Esophagus squamous epithelium (tissue), 5 donors: ENCODE data around the gene PPIP5K2. TPM values are rescaled to one million over a fixed set of nuclear protein-coding genes. Genes with fewer than 3 reads are reported as not detected.

Experiments used
- DNase-seq: peaks from one replicate; lab custom pipeline; 2025; lab: John Stamatoyannopoulos, UW
- H3K27ac ChIP-seq, 4 donors: fragments of 200-600 bp; sonication (generic); one replicate each; pipeline ENCODE4 v1.5.1; 2016 to 2019; ENCODE audit warnings: mild to moderate bottlenecking in 1 of 4
- H3K27me3 ChIP-seq, 4 donors: fragments of 200-600 bp; sonication (generic); 1 replicate in 3 of 4; 2 replicates in 1 of 4; pipeline versions ENCODE4 v1.5.1 to v1.6.0; 2017 to 2021; ENCODE audit warnings: antibody characterized with exemption in 1 of 4
- H3K36me3 ChIP-seq, 3 donors: fragments of 200-600 bp; sonication (generic); one replicate each; pipeline ENCODE4 v1.5.1; 2016 to 2019
- H3K4me1 ChIP-seq, 3 donors: fragments of 200-600 bp; sonication (generic); one replicate each; pipeline ENCODE4 v1.5.1; 2017 to 2019
- H3K4me3 ChIP-seq, 4 donors: fragments of 200-600 bp; sonication (generic); 1 replicate in 3 of 4; 2 replicates in 1 of 4; pipeline ENCODE4 v1.5.1; 2016 to 2019; ENCODE audit warnings: mild to moderate bottlenecking in 2 of 4, moderate library complexity in 1 of 4
- H3K9me3 ChIP-seq, 3 donors: fragments of 200-600 bp; sonication (generic); one replicate each; pipeline ENCODE4 v1.5.1; 2016 to 2019
- POLR2A ChIP-seq, 4 donors: fragments of 450-650 bp; IDR thresholded peaks; one replicate each; pipeline ENCODE4 v1.6.1; 2017; ENCODE audit warnings: antibody characterized with exemption in 4 of 4, mild to moderate bottlenecking in 4 of 4, moderate library complexity in 3 of 4
- WGBS, 2 donors: methylation state at CpG; one replicate each; pipeline ENCODE4 v1.1.5; 2018; 5-methylcytosine and 5-hydroxymethylcytosine counted together
- intact Hi-C: fragments of 100-400 bp; cut with DNase I; formaldehyde crosslinking; loops from one replicate; pipeline ENCODE4 v1.15.0; 2022
- total RNA-seq, 4 donors: library from RNA; depleted of rRNA; stranded (reverse); fragments of >200 nt; gene quantifications; one replicate each; pipeline ENCODE4 v1.1.0, GENCODE V29; 2016
- TF ChIP-seq, protein P1 (sequence below), 6 experiments: fragments of 450-650 bp in 4 of 6; fragments of 200-600 bp in 2 of 6; sonication (generic) in 2 of 6; IDR thresholded peaks; one replicate each; pipeline ENCODE4 v1.5.1; 2016 to 2019; ENCODE audit warnings: antibody characterized with exemption in 6 of 6, mild to moderate bottlenecking in 4 of 6, moderate library complexity in 4 of 6
- donor health status: DM: yes; HTN: yes; CAD: no.

The PPIP5K2 gene
- total RNA-seq, 4 donors from 2014 or later, result 11.4 to 36.2 (median 21.8) TPM

DNA sequence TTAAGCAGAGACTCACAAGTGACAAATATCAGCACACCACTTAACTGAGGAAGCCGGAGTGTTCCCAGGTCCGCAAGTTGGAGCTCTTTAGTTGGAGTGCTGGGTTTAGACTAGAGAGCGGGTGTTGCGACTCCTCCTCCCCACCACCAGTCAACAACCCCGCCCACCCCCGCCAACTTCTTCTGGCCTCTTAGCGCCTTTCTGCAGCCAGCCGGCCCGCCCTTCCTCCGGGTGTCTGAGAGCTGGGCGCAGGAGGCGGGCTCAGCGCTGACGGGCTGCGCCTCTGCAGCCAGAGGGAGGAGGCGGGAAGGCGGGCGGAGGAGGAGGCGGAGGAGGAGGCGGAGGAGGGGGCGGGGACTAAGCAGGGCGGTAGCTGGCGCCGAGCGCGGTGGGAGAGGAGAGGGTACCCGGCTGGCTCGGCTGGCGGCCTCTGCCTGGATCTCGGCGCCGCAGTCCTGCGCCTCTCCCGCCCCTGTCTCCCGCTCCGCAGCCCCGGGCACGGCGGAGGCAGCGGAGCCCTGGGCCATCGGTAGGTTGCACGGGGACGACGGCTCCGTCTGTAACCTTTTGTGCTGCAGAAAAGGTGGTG lies 138.4 kb downstream of the PPIP5K2 start, which contains the start of gene MACIR:
Gene MACIR, plus strand, starts transcription at position 396 of the 589 bp plus-strand sequence. CDS start 17,157 bp downstream, outside the sequence.
- H3K4me3 ChIP-seq, result peak within 1 kb of the TSS; percentile 78 to 97 (median 82)
- H3K36me3 ChIP-seq, result no peaks in the 10 kb centered on the region
- TF ChIP-seq POLR2A (IDR thresholded peaks at IDR 0.05), result peak in 2 of 4 donors; percentile 62 to 80
- TF ChIP-seq, protein P1, sequence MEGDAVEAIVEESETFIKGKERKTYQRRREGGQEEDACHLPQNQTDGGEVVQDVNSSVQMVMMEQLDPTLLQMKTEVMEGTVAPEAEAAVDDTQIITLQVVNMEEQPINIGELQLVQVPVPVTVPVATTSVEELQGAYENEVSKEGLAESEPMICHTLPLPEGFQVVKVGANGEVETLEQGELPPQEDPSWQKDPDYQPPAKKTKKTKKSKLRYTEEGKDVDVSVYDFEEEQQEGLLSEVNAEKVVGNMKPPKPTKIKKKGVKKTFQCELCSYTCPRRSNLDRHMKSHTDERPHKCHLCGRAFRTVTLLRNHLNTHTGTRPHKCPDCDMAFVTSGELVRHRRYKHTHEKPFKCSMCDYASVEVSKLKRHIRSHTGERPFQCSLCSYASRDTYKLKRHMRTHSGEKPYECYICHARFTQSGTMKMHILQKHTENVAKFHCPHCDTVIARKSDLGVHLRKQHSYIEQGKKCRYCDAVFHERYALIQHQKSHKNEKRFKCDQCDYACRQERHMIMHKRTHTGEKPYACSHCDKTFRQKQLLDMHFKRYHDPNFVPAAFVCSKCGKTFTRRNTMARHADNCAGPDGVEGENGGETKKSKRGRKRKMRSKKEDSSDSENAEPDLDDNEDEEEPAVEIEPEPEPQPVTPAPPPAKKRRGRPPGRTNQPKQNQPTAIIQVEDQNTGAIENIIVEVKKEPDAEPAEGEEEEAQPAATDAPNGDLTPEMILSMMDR (IDR thresholded peaks at IDR 0.05), result peak in 3 of 6 experiments; percentile 4 to 13 (median 11)
- no peaks in the 10 kb centered on the region for H3K9me3 ChIP-seq
- 0% methylated on average over 2 to 7 of the region's 45 CpGs for WGBS, 2 donors
- intact Hi-C loops, result no loop called here
- H3K4me1 ChIP-seq, result peaks cover 0 to 30% (median 0%) of the 10 kb centered on the region in 3 donors
- no peaks in the 10 kb centered on the region for H3K27me3 ChIP-seq
- peak within 1 kb of the TSS; percentile 85 to 92 (median 90) for H3K27ac ChIP-seq
- DNase-seq, result peak; percentile 87

DNA sequence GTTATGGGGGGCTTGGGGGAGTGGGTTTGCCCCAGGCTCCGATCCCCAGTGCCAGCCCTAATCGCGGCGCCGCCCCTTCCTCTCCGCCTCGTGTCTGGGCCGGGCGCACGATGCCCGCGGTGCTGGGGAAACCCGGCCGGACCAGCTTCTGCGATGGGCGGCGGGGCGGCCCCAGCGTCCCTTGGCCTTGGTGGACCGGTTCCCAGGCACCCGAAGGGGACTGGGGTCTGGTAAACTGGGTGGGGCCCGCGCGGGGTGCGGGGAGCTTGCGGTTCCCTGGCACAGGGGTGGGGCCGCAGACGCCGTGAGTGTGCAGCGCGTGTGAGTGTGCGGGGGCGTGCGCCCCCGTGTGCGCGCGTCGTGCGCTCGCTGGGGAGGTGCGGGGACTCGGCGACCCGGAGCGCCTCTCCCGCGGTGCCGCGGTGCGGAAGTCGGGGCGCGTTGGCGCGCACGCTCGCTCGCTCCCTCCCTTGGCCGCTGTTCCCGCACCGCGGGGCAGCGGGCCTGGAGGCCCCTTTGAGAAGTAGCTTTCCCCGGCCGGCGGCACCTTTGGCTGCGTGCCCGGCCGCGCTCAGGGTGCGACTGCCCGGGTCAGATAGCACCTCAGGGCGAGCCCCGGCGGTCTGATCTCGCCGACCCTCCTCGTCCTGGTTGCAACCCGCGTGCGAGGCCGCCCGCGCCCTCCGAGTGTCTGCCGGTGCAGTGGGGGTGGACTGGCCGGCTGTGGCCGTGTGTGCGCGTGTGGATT lies 139.0 kb downstream of the PPIP5K2 start:
- no peaks in the 10 kb centered on the region for H3K36me3 ChIP-seq
- H3K4me3 ChIP-seq, result peak overlapping the region; percentile 78 to 97 (median 82)
- no peaks in the 10 kb centered on the region for H3K27me3 ChIP-seq
- H3K27ac ChIP-seq, result peak overlapping the region; percentile 85 to 92 (median 90)
- TF ChIP-seq, protein P1 (IDR thresholded peaks at IDR 0.05), result no peak
- TF ChIP-seq POLR2A (IDR thresholded peaks at IDR 0.05), result no peak
- intact Hi-C loops, result no loop called here
- H3K4me1 ChIP-seq, result peaks cover 0 to 30% (median 0%) of the 10 kb centered on the region in 3 donors
- DNase-seq, result no peak
- 0% methylated on average over 3 to 8 of the region's 91 CpGs for WGBS, 2 donors
- no peaks in the 10 kb centered on the region for H3K9me3 ChIP-seq

DNA sequence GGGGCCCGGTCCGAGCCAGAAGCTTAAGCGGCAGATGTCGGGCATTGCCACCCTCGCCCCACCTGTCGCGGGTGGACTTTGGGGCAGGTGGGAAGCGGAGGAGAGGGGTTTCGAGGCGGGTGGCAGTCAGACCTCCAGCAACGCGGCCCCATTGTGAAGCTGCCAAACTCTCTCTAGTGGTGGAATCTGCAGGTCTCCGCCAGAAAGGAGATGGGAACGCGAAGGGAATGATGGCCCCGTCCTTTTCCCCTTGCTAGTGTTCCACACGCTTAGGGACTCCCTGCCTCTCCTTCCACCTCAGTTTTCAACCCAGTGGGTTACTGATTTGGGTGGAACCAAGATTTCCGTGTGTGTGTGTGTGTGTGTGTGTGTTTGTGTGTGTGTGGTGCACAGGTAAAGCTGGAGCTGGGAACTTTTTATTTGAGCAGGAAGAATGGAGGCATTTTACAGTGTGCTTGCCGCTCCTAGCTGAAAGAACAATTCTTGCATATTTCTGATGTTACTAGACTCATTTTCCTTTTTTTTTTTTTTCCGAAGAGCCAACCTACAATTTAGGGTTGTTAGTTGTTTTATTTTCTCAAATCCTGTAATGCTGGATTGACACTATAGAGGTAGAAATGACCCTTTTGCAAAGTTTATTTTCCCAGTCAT lies 139.7 kb downstream of the PPIP5K2 start:
- Histone ChIP-seq H3K27ac (peak overlapping the region; percentile 85 to 92 (median 90)), H3K27me3 (no peaks in the 10 kb centered on the region), H3K36me3 (no peaks in the 10 kb centered on the region), H3K4me3 (peak overlapping the region; percentile 78 to 97 (median 82)), H3K9me3 (no peaks in the 10 kb centered on the region), H3K4me1 (peaks cover 0 to 30% (median 0%) of the 10 kb centered on the region in 3 donors)
- TF ChIP-seq, protein P1 (IDR thresholded peaks at IDR 0.05), result no peak
- TF ChIP-seq POLR2A (IDR thresholded peaks at IDR 0.05), result no peak
- intact Hi-C loops, result no loop called here
- DNase-seq, result no peak
- 1 to 6% methylated on average over 10 to 20 of the region's 20 CpGs for WGBS, 2 donors

DNA sequence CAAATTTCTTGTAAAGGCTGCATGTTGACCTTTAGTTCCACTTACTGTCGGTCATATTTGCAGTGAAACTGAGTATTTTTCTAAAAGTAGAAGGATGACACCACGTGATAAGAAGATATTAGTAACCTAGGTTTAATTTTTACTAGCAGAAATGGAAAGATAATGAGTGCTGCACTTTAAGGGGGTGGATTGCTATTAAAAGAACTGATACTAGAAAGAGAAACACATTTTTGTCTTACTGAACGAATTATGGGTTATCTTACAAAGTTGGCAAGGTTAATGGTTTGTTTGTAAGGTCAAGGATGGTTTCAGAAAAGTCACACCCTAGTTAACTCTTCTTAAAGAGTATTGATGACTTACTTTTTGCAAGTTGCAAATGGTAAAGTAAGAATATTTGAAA lies 140.8 kb downstream of the PPIP5K2 start:
- Histone ChIP-seq H3K9me3 (no peaks in the 10 kb centered on the region), H3K27ac (no peak overlapping the region), H3K27me3 (no peaks in the 10 kb centered on the region), H3K4me1 (peaks cover 0 to 30% (median 0%) of the 10 kb centered on the region in 3 donors), H3K4me3 (no peak overlapping the region), H3K36me3 (no peaks in the 10 kb centered on the region)
- 45 to 56% methylated on average over 3 of the region's 3 CpGs for WGBS, 2 donors
- intact Hi-C loops, result no loop called here
- DNase-seq, result no peak
- TF ChIP-seq POLR2A (IDR thresholded peaks at IDR 0.05), result no peak
- TF ChIP-seq, protein P1 (IDR thresholded peaks at IDR 0.05), result no peak

Other genes with a start within 250 kb of the PPIP5K2 start
- 1 to 10 TPM; 1.5 to 6.8 (median 3.7) TPM for gene GIN1, start 163 bp upstream of the PPIP5K2 start, total RNA-seq
- 10 to 100 TPM in 1 of 4 donors, 1 to 10 TPM in 3; 2.3 to 10.1 (median 6.2) TPM for gene MACIR, start 138.5 kb downstream of the PPIP5K2 start, total RNA-seq